ENCODE data around the gene TAAR1. TPM values are rescaled to one million over a fixed set of nuclear protein-coding genes. Genes with fewer than 3 reads are reported as not detected.
"Not testable (repeated sequence)": the region's sequence is repeated elsewhere in the genome, so short reads cannot be mapped to it uniquely, and the experiment has no call there.

The TAAR1 gene
- total RNA-seq, result not detected
- long read RNA-seq, result 0 reads

GRCh38 chr6:132659082-132659481 is at the start of gene TAAR1:
Gene TAAR1, minus strand, starts transcription at chr6:132659182. Its CDS starts 13,179 bp downstream, at chr6:132646003.
- DNase-seq, result no peak
- intact Hi-C loops (cut with DNase I, micrococcal nuclease), result no loop called here

DNA sequence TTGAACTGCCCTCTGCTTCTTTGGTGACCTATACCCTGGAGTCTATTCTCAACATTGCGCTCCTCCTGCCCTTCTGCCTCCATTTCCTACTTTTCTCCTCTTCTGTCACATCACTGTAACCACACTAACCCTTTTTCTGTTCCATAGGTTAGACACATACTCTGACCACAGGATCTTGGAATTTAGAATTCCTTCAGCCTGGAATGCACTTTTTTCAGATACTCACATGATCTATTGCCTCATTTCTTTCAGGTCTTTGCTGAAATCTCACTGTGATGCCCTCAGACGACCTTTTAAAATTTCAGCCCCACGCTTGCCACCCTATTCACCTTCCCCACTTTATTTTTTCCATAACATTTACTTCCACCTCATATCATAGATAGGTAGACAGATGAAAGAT is 49.8 kb upstream of the TAAR1 start:
- ATAC-seq (no peak), DNase-seq (no peak)
- intact Hi-C loops (cut with DNase I, micrococcal nuclease), result no loop called here

More at GRCh38 chr6:132659082-132659481, at the start of gene TAAR1:
- ATAC-seq, result no peak

DNA sequence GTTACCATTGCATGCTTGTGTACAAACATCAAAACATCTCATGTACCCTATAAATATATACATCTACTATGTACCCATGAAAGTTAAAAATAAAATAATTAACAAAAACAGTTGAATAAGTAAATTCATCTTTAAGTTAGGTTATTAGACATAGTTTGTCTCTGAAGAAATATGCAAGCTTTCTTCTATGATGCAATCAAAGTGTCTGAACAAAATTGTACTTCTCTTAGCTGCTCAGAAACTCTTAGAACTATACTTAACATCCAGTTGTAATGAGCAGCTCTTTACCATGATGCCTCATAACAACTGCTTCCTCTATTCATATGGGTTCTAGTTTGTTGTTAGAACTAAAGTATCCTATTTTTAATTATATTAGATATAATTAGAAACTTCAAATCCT is 49.0 kb upstream of the TAAR1 start:
- ATAC-seq, result no peak
- no peak for DNase-seq
- intact Hi-C loops (cut with DNase I, micrococcal nuclease), result no loop called here

- ATAC-seq; DNase-seq; intact Hi-C loops (cut with DNase I, micrococcal nuclease): not testable (repeated sequence)
Measured at GRCh38 chr6:132706756-132707155, 47.8 kb upstream of the TAAR1 start.

DNA sequence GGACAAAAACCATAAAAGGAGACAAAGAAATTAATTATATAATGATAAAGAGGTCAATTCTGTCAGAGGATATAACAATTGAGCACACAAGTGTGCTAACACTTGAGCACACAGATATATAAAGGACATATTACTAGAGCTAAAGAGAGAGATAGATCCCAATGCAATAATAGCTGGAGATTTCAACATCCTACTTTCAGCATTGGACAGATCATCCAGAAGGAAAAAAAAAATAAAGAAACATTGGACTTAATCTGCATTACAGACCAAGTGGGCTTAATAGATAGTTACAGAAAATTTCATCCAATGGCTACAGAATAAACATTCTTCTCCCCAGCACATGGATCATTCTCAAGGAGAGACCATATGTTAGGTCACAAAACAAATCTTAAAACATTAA is 45.0 kb upstream of the TAAR1 start:
- intact Hi-C loops (cut with DNase I, micrococcal nuclease), result no loop called here
- no peak for ATAC-seq
- no peak for DNase-seq

DNA sequence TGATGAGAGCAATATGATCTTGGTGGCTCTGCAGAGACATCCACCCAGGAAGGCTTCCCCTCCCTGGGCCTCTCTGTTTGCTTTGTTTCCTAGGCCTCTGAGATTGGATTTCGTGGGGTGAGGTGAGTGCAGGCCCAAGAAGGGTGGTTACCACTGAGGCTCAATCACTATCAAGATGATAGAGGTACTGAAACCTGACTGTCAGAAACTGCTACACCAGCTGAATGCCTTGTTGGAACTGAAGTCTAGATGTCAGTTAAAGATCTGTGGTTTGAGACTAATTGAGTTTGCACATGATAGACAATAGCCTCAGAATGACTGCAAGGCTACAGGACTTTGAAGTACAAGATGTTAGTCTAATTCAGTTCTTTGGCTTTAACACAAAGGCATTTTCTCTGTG is 39.6 kb upstream of the TAAR1 start:
- intact Hi-C loops (cut with DNase I, micrococcal nuclease), result no loop called here
- no peak for ATAC-seq
- no peak for DNase-seq

- intact Hi-C loops (cut with DNase I, micrococcal nuclease), result no loop called here
- DNase-seq (no peak), ATAC-seq (no peak)
Measured at GRCh38 chr6:132695773-132696172, 36.8 kb upstream of the TAAR1 start.

DNA sequence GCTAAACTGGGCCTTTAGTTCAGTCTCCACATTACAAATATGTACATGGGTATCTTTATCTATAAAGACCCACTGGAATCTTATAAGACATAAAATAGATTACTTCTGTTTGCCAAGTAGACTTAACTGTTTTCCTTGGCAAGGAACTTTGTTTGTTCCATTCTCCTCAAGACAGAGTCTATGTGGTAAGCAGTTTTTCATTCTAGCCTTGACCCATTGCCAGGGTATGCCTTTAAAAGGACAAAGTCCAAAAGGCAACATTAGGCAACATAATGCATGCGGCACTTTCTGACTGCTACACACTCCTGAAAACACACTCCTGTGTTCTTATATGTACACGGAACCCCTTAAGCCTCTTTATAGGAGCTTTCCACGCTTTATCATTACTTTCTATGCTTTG is 34.5 kb upstream of the TAAR1 start:
- DNase-seq, result no peak
- ATAC-seq, result no peak
- intact Hi-C loops (cut with DNase I, micrococcal nuclease), result no loop called here

GRCh38 chr6:132690678-132691077 is 31.7 kb upstream of the TAAR1 start:
- no peak for ATAC-seq
- no peak for DNase-seq
- intact Hi-C loops (cut with DNase I, micrococcal nuclease), result no loop called here

GRCh38 chr6:132687306-132687705 is 28.3 kb upstream of the TAAR1 start:
- peak; percentile 55 for ATAC-seq
- DNase-seq, result no peak
- intact Hi-C loops (cut with DNase I, micrococcal nuclease), result loop anchor here in 1 of 2 donors (5.0 kb wide), 1 partner anchor 795 kb away; no protein-coding TSS in a partner anchor

DNA sequence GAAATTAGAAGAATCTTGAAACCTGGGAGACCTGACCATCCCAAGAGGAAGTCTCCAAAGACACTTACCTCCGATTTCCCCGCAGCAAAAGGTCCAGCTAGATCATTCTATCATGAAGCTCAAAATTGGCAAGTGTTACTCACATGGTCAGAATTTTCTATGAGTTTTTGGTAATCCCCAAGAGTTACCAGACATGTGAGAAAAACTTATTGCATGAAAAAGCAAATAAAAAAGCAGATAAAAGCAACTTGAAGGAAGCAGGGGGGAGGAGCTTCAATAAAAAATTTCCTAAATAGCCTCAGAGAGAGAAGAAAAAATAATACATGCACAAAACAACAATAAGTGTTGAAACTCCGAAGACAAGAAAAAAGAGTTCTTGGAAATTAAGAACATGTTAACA is 27.5 kb upstream of the TAAR1 start:
- ATAC-seq (no peak), DNase-seq (no peak)
- intact Hi-C loops (cut with DNase I, micrococcal nuclease), result loop anchor here in 1 of 2 donors (5.0 kb wide), 1 partner anchor 796 kb away; no protein-coding TSS in a partner anchor

DNA sequence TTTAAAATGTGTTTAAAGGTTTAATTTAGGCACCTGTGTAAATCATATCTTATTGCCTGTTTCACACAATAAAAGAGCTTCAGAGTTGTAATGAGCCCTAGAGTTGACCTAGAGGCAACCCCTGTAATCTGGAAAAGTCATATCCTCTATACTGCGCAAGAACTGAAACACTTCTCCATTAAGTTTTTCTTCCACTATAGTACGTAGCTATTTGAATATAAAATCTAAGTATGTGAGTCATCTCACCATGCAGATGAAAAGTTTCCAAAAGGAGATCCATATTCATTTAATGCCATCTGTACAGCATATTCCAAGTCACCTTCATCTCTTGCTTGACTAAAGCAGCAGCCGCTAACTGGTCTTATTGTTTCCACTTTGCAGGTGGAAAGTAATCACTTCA is 26.0 kb upstream of the TAAR1 start:
- DNase-seq, result no peak
- intact Hi-C loops (cut with DNase I, micrococcal nuclease), result loop anchor here in 1 of 2 donors (5.0 kb wide), 1 partner anchor 797 kb away; no protein-coding TSS in a partner anchor
- ATAC-seq, result no peak

- DNase-seq (no peak), ATAC-seq (no peak)
- intact Hi-C loops (cut with DNase I, micrococcal nuclease), result no loop called here
Measured at GRCh38 chr6:132684272-132684671, 25.3 kb upstream of the TAAR1 start.

- ATAC-seq (no peak), DNase-seq (no peak)
- intact Hi-C loops (cut with DNase I, micrococcal nuclease), result no loop called here
Measured at GRCh38 chr6:132683543-132683942, 24.6 kb upstream of the TAAR1 start.

GRCh38 chr6:132679094-132679493 is 20.1 kb upstream of the TAAR1 start:
- ATAC-seq; intact Hi-C loops (cut with DNase I, micrococcal nuclease); DNase-seq: not testable (repeated sequence)

DNA sequence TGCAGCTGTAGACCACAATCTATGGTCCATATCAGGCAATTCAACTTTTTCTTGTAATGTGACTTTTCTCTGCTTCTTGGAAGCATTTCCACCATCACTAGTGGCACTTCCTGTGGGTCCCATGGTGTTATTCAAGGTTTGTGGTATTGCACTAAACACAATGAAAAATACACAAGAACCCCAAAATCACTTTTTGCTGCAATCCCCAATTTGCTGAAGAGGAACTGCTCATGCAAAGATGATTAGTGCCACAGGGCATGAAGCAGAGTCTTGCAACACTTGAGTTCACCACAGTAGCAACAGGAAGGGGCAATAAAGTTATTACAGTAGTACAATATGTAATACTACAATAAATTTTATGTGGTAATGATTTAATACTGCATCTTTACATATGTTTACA is 16.8 kb upstream of the TAAR1 start:
- intact Hi-C loops (cut with DNase I, micrococcal nuclease), result no loop called here
- ATAC-seq (no peak), DNase-seq (no peak)

GRCh38 chr6:132675002-132675401 is 16.0 kb upstream of the TAAR1 start:
- intact Hi-C loops (cut with DNase I, micrococcal nuclease), result no loop called here
- no peak for DNase-seq
- ATAC-seq, result no peak

DNA sequence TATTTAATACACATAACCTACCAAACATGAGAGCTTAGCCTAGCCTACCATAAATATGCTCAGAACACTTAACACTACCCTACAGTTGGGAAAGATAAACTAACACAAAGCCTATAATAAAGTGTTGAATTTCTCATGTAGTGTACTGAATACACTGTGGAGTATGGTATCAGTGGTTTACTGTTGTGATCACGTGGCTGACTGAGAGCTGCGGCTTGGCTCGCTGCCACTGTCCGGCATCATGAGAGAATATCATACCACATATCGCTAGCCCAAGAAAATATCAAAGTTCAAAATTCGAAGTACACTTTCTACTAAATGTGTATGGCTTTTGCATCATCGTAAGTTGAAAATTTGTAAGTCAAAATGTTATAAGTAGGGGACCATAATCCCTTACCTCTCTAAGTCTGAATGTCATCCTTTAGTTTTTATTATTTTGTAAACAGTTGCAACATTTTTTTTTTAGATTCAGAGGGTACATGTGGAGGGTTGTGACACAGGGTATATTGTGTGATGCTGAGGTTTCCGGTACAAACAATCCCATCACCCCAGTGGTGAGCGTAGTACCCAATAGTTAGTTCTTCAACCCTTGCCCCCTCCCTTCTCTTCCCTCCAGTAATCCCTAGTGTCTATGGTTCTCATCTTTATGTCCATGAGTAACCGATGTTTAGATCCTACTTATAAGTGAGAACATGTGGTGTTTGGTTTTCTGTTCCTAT is 14.6 kb upstream of the TAAR1 start:
- DNase-seq, result peak in 1 of 2 donors; percentile 41
- intact Hi-C loops (cut with DNase I, micrococcal nuclease), result no loop called here

DNA sequence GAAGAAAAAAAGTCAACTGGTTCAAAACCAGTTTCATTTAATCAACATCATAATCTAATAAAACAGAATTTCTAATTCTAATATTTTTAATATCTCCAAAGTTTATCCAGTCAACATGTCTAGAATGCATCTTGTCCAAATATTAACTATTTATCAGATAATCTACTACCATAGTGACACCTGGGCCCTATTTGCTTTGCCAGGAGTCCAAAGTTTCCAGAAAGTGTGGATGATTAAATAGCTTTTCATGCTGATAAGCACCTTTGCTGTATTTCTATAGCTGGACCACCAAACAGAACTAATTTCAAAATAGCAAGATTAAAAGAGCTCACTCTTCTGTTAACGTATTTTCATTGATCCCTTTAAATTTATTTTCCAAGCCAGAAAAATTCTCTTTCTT is 12.3 kb upstream of the TAAR1 start:
- intact Hi-C loops (cut with DNase I, micrococcal nuclease), result no loop called here
- DNase-seq, result no peak
- no peak for ATAC-seq

More for the DNA sequence above, 14.6 kb upstream of the TAAR1 start:
- ATAC-seq, result peak; percentile 71

DNA sequence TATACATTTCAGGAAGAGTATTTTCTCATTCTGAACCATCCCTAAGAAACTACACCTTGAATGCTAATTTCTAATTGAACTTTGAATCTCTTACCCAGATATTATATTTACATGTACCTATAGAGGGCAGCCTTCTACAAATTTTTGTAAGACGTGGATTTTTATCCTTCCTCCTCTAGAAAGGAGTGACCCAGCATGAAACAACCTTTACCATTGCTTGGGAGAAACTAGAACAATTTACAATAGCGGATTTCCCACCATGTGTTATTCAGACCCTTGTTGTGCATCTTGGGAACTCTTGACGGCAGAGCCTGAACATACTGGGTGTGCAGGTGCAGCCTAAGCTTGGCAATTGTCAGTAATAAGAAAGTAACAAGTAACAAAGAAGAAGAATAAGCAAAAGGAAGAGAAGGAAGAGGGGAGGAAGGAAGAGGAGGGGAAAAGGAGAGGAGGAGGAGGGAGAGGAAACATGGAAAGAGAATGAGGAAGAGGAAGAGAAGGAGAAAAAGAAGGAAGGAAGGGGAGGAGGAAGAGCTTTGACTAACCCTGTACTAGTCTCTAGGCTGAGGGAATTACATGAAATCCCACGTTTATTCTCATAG is 10.8 kb upstream of the TAAR1 start:
- intact Hi-C loops (cut with DNase I, micrococcal nuclease), result no loop called here
- ATAC-seq (peak; percentile 70), DNase-seq (no peak)

Data from left colon (tissue), 2 donors.